OCI-M1 (cell line): ENCODE results near the gene MYCBPAP.

ENCODE experiments used
- DNase-seq: peaks from one replicate; lab custom pipeline; 2025; lab: John Stamatoyannopoulos, UW

MYCBPAP gene

GRCh38 chr17:50551884-50552283, 43.6 kb downstream of the MYCBPAP start:
- no peak for DNase-seq

GRCh38 chr17:50554201-50554600, 46.0 kb downstream of the MYCBPAP start:
- DNase-seq: no peak

GRCh38 chr17:50556803-50557202, 48.6 kb downstream of the MYCBPAP start:
- no peak for DNase-seq

GRCh38 chr17:50557630-50558029, 49.4 kb downstream of the MYCBPAP start:
- no peak for DNase-seq

- DNase-seq: no peak
Observed at GRCh38 chr17:50558091-50558490, 49.9 kb downstream of the MYCBPAP start.

GRCh38 chr17:50558581-50558940, 50.3 kb downstream of the MYCBPAP start:
- no peak for DNase-seq

GRCh38 chr17:50558941-50559614, 50.8 kb downstream of the MYCBPAP start:
- no peak for DNase-seq

GRCh38 chr17:50559674-50560184, 51.5 kb downstream of the MYCBPAP start:
- DNase-seq: no peak

GRCh38 chr17:50560185-50560824, 52.1 kb downstream of the MYCBPAP start, which contains the start of gene CACNA1G:
Gene CACNA1G (plus strand): TSS chr17:50560715. CDS start chr17:50561460, 745 bp downstream.
- peak; percentile 72 for DNase-seq

GRCh38 chr17:50560931-50561745, 52.9 kb downstream of the MYCBPAP start:
- DNase-seq: no peak

- DNase-seq: no peak
Observed at GRCh38 chr17:50561746-50562141, 53.5 kb downstream of the MYCBPAP start.

GRCh38 chr17:50562242-50563091, 54.2 kb downstream of the MYCBPAP start:
- no peak for DNase-seq

GRCh38 chr17:50563092-50563511, 54.9 kb downstream of the MYCBPAP start:
- no peak for DNase-seq

GRCh38 chr17:50564916-50565315, 56.7 kb downstream of the MYCBPAP start:
- DNase-seq: peak; percentile 64

- DNase-seq: peak; percentile 25
Observed at GRCh38 chr17:50565402-50566350, 57.4 kb downstream of the MYCBPAP start.

- DNase-seq: no peak
Observed at GRCh38 chr17:50566886-50567285, 58.6 kb downstream of the MYCBPAP start.

- DNase-seq: no peak
Observed at GRCh38 chr17:50568659-50569058, 60.4 kb downstream of the MYCBPAP start.

GRCh38 chr17:50569592-50569991, 61.4 kb downstream of the MYCBPAP start:
- no peak for DNase-seq

- DNase-seq: no peak
Observed at GRCh38 chr17:50570032-50570431, 61.8 kb downstream of the MYCBPAP start.

- DNase-seq: no peak
Observed at GRCh38 chr17:50570528-50570927, 62.3 kb downstream of the MYCBPAP start.

GRCh38 chr17:50571681-50572080, 63.4 kb downstream of the MYCBPAP start:
- no peak for DNase-seq
